Body of pancreas (tissue), 4 donors: ENCODE measurements around the gene ACTR3C.
"Not testable (repeated sequence)": the region's sequence is repeated elsewhere in the genome, so short reads cannot be mapped to it uniquely, and the experiment has no call there.

Experiments
- CTCF ChIP-seq, 7 experiments: fragments of 450-650 bp in 4 of 7; fragments of 200-600 bp in 3 of 7; sonication (generic) in 3 of 7; IDR thresholded peaks; one replicate each; pipeline ENCODE4 v1.5.1; 2016 to 2019; ENCODE audit warnings: antibody characterized with exemption in 7 of 7
- POLR2A ChIP-seq, 3 donors: fragments of 450-650 bp; IDR thresholded peaks; one replicate each; pipeline ENCODE4 v1.6.1; 2016; ENCODE audit warnings: antibody characterized with exemption in 3 of 3, mild to moderate bottlenecking in 2 of 3

GRCh38 chr7:150268798-150269197, 54.5 kb downstream of the ACTR3C start:
- not testable (repeated sequence) for TF ChIP-seq CTCF, POLR2A (IDR thresholded peaks at IDR 0.05)
